DND-41 (cell line): ENCODE results near the gene VGLL2.

Experiments used
- ATAC-seq: fragments of 200-7000 bp; cut with Tn5 transposase; 3 replicates; pipeline ENCODE4 v1.9.1; 2021; ENCODE audit warnings: low read depth; ENCODE audit not compliant: insufficient read depth
- DNase-seq: peaks from one replicate; pipeline ENCODE4 v3.0.0-alpha.2; 2020
- H2AFZ ChIP-seq: 2 replicates; pipeline ENCODE4 v1.6.0; 2012; ENCODE audit warnings: low read depth, low read length
- H3K27ac ChIP-seq: 2 replicates; pipeline ENCODE4 v1.5.1; 2012; ENCODE audit warnings: low read length, inconsistent platforms
- H3K27me3 ChIP-seq: fragments of 200-600 bp; sonication (generic); 2 replicates; pipeline ENCODE4 v1.6.0; 2012; ENCODE audit warnings: low read length, mild to moderate bottlenecking, inconsistent platforms; ENCODE audit not compliant: insufficient read depth, poor library complexity
- H3K36me3 ChIP-seq: 2 replicates; pipeline ENCODE4 v1.5.1; 2012; ENCODE audit warnings: low read length, inconsistent platforms; ENCODE audit not compliant: insufficient read depth
- H3K4me1 ChIP-seq: 2 replicates; pipeline ENCODE4 v1.5.1; 2012; ENCODE audit warnings: mild to moderate bottlenecking, low read length; ENCODE audit not compliant: insufficient read depth
- H3K4me2 ChIP-seq: 2 replicates; pipeline ENCODE4 v1.6.0; 2012; ENCODE audit warnings: mild to moderate bottlenecking, moderate library complexity, low read length, inconsistent platforms; ENCODE audit not compliant: insufficient read depth
- H3K4me3 ChIP-seq, 2 experiments: fragments of 200-600 bp in 1 of 2; shearing (Covaris generic) in 1 of 2; 2 replicates each; pipeline ENCODE4 v1.5.1; 2012 to 2016; ENCODE audit warnings: inconsistent platforms in 2 of 2, low read length in 2 of 2, mild to moderate bottlenecking in 2 of 2, low read depth in 1 of 2, moderate library complexity in 1 of 2
- H3K79me2 ChIP-seq: 2 replicates; pipeline ENCODE4 v1.6.0; 2012; ENCODE audit warnings: low read length, inconsistent platforms; ENCODE audit not compliant: insufficient read depth
- H3K9ac ChIP-seq: 2 replicates; pipeline ENCODE4 v1.6.0; 2012; ENCODE audit warnings: low read depth, mild to moderate bottlenecking, inconsistent platforms, low read length, moderate library complexity
- H3K9me3 ChIP-seq: 2 replicates; pipeline ENCODE4 v1.5.1; 2012; ENCODE audit warnings: low read length, moderate library complexity, mild to moderate bottlenecking, inconsistent platforms; ENCODE audit not compliant: insufficient read depth, severe bottlenecking
- H4K20me1 ChIP-seq: 2 replicates; pipeline ENCODE4 v1.6.0; 2012; ENCODE audit warnings: low read length; ENCODE audit not compliant: insufficient read depth
- EZH2 ChIP-seq: IDR thresholded peaks from 3 replicates; pipeline ENCODE4 v1.6.1; 2012; ENCODE audit warnings: borderline replicate concordance, low read depth, mild to moderate bottlenecking, moderate library complexity, low read length, inconsistent platforms; ENCODE audit not compliant: severe bottlenecking
- TF ChIP-seq, protein P1 (sequence below): IDR thresholded peaks from 2 replicates; pipeline ENCODE4 v1.5.1; 2012; ENCODE audit warnings: borderline replicate concordance, low read length, moderate library complexity, mild to moderate bottlenecking; ENCODE audit not compliant: poor library complexity, severe bottlenecking; ENCODE audit errors: extremely low read depth

VGLL2 gene

DNA sequence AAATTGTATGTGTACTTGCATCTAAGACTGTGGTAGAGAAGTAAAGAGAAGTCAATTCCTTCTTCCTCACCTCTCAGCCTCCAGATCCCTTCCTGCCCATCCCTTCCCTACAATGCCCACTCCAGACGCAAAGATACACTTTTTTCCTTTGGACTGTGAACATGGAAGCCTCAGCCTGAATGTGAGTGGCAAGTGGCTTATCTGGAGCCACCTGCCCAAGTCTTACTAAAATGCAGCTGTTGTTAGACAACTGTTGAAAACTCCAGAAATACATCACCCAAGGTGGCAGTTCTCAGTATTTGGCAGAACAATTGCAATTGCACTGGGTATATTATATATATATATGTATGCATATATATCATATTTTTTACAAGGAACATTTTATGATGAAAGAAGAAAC lies 7.5 kb downstream of the VGLL2 start:
- no peak overlapping the region for H3K4me3 ChIP-seq
- H3K27ac ChIP-seq = no peak overlapping the region
- H2AFZ ChIP-seq = no peak overlapping the region
- TF ChIP-seq EZH2 = no peak
- TF ChIP-seq, protein P1, sequence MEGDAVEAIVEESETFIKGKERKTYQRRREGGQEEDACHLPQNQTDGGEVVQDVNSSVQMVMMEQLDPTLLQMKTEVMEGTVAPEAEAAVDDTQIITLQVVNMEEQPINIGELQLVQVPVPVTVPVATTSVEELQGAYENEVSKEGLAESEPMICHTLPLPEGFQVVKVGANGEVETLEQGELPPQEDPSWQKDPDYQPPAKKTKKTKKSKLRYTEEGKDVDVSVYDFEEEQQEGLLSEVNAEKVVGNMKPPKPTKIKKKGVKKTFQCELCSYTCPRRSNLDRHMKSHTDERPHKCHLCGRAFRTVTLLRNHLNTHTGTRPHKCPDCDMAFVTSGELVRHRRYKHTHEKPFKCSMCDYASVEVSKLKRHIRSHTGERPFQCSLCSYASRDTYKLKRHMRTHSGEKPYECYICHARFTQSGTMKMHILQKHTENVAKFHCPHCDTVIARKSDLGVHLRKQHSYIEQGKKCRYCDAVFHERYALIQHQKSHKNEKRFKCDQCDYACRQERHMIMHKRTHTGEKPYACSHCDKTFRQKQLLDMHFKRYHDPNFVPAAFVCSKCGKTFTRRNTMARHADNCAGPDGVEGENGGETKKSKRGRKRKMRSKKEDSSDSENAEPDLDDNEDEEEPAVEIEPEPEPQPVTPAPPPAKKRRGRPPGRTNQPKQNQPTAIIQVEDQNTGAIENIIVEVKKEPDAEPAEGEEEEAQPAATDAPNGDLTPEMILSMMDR = no peak
- H3K27me3 ChIP-seq = peaks cover 9% of the 10 kb centered on the region
- H3K9me3 ChIP-seq = no peaks in the 10 kb centered on the region
- H4K20me1 ChIP-seq = no peaks in the 10 kb centered on the region
- DNase-seq (no peak), ATAC-seq (no peak)
- no peak overlapping the region for H3K4me2 ChIP-seq
- H3K79me2 ChIP-seq = no peaks in the 10 kb centered on the region
- no peaks in the 10 kb centered on the region for H3K4me1 ChIP-seq
- no peak overlapping the region for H3K9ac ChIP-seq
- no peaks in the 10 kb centered on the region for H3K36me3 ChIP-seq

DNA sequence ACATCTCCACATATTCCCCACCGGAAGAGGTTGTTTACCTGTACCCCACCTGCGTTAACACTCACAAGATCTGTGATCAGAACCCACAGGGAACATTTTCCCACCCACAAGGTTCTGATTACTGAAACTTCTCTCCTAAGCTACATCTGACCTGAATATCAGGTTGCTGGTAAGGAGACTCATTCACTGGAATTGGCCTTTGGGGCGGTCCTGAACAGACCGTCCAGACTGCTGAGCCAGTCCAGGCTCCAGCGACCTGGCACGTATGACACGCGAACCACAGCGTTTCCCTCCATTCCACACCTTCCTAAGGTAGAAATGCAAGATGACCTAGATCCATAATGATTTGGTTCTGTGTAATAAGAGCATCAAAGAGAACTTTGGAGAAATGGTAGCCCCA lies 9.8 kb downstream of the VGLL2 start:
- Histone ChIP-seq H3K4me1 (no peaks in the 10 kb centered on the region), H3K79me2 (no peaks in the 10 kb centered on the region), H3K27ac (no peak overlapping the region), H3K4me3 (no peak overlapping the region), H3K36me3 (no peaks in the 10 kb centered on the region), H3K9ac (no peak overlapping the region), H3K4me2 (no peak overlapping the region), H4K20me1 (no peaks in the 10 kb centered on the region), H2AFZ (no peak overlapping the region), H3K9me3 (no peaks in the 10 kb centered on the region), H3K27me3 (peaks cover 3% of the 10 kb centered on the region)
- no peak for ATAC-seq
- DNase-seq = no peak
- TF ChIP-seq, protein P1 = no peak
- no peak for TF ChIP-seq EZH2

DNA sequence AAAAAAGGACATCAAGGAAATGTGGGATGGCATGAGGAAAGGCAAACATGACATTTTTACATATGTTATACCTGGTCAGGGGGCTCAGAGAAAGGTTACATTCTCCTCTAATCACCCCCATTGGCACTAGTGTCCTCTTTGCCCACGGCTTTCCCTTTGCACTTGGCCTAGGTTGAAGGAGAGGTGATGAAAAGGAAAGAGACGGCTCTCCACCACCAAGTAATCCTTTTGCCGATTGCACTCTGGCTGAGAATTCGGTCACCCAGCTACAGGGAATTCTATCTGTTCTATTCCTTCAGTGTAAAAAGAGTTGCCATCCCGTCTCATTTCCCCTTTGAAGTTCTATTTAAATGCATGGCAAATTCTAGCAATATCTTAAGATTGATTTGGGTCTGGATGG lies 10.4 kb downstream of the VGLL2 start:
- H3K9me3 ChIP-seq = no peaks in the 10 kb centered on the region

More for the DNA sequence above, 10.4 kb downstream of the VGLL2 start:
- no peak overlapping the region for H3K9ac ChIP-seq
- H3K4me3 ChIP-seq = no peak overlapping the region
- no peaks in the 10 kb centered on the region for H3K4me1 ChIP-seq
- no peaks in the 10 kb centered on the region for H4K20me1 ChIP-seq
- H3K79me2 ChIP-seq = no peaks in the 10 kb centered on the region
- TF ChIP-seq, protein P1 = no peak
- TF ChIP-seq EZH2 = no peak
- no peak for ATAC-seq
- DNase-seq = no peak
- no peak overlapping the region for H3K27ac ChIP-seq
- H3K36me3 ChIP-seq = no peaks in the 10 kb centered on the region
- H3K4me2 ChIP-seq = no peak overlapping the region
- H2AFZ ChIP-seq = no peak overlapping the region
- H3K27me3 ChIP-seq = peaks cover 3% of the 10 kb centered on the region
